Neural crest cell (in vitro differentiated cells): Measurements from ENCODE around the gene TCERG1. TPM values are rescaled to one million over a fixed set of nuclear protein-coding genes. Genes with fewer than 3 reads are reported as not detected.

Source experiments
- DNase-seq: peaks from one replicate; pipeline ENCODE4 v3.0.0; 2021; ENCODE audit warnings: low read depth, mixed read lengths, low spot score
- H3K27ac Mint-ChIP-seq: one replicate; pipeline ENCODE4 v1.8.0; 2021; ENCODE audit warnings: mild to moderate bottlenecking, mixed read lengths; ENCODE audit not compliant: unreplicated experiment
- H3K27me3 Mint-ChIP-seq: 2 replicates; pipeline ENCODE4 v1.8.0; 2021; ENCODE audit warnings: low read depth, mild to moderate bottlenecking, mixed read lengths
- H3K36me3 Mint-ChIP-seq: 2 replicates; pipeline ENCODE4 v1.8.0; 2021; ENCODE audit warnings: low read depth, mild to moderate bottlenecking, mixed read lengths
- H3K4me1 Mint-ChIP-seq: 2 replicates; pipeline ENCODE4 v1.8.0; 2021; ENCODE audit warnings: mixed read lengths
- H3K4me3 Mint-ChIP-seq: one replicate; pipeline ENCODE4 v1.8.0; 2021; ENCODE audit warnings: mild to moderate bottlenecking, mixed read lengths
- H3K9me3 Mint-ChIP-seq: 2 replicates; pipeline ENCODE4 v1.8.0; 2021; ENCODE audit warnings: mixed read lengths
- CTCF ChIP-seq: fragments of 200-600 bp; sonication (generic); conservative IDR thresholded peaks from 2 replicates; pipeline ENCODE4 v1.5.0; 2021; ENCODE audit warnings: antibody characterized with exemption, mild to moderate bottlenecking
- total RNA-seq: library from RNA; stranded (reverse); gene quantifications from 2 replicates; pipeline ENCODE4 v1.2.1, GENCODE V29; 2021

Gene TCERG1
- total RNA-seq, 1 donor from 2014 or later = 143 TPM

GRCh38 chr5:146538432-146538831 lies 91.3 kb downstream of the TCERG1 start:
- DNase-seq = no peak
- Mint-ChIP-seq H3K27me3 (no peaks in the 10 kb centered on the region), H3K4me3 (no peak overlapping the region), H3K4me1 (peaks cover 19% of the 10 kb centered on the region), H3K36me3 (no peaks in the 10 kb centered on the region), H3K27ac (no peak overlapping the region), H3K9me3 (no peaks in the 10 kb centered on the region)
- TF ChIP-seq CTCF = no peak

GRCh38 chr5:146539973-146540372 lies 92.8 kb downstream of the TCERG1 start:
- Mint-ChIP-seq H3K4me3 (no peak overlapping the region), H3K27me3 (no peaks in the 10 kb centered on the region), H3K27ac (no peak overlapping the region), H3K9me3 (no peaks in the 10 kb centered on the region), H3K36me3 (no peaks in the 10 kb centered on the region), H3K4me1 (peaks cover 10% of the 10 kb centered on the region)
- no peak for TF ChIP-seq CTCF
- no peak for DNase-seq

GRCh38 chr5:146540414-146540813 lies 93.3 kb downstream of the TCERG1 start:
- no peak for DNase-seq
- no peak for TF ChIP-seq CTCF
- no peaks in the 10 kb centered on the region for H3K36me3 Mint-ChIP-seq
- peaks cover 10% of the 10 kb centered on the region for H3K4me1 Mint-ChIP-seq
- H3K27me3 Mint-ChIP-seq = no peaks in the 10 kb centered on the region
- no peaks in the 10 kb centered on the region for H3K9me3 Mint-ChIP-seq
- no peak overlapping the region for H3K27ac Mint-ChIP-seq
- H3K4me3 Mint-ChIP-seq = no peak overlapping the region

- Mint-ChIP-seq H3K4me3 (no peak overlapping the region), H3K9me3 (no peaks in the 10 kb centered on the region), H3K36me3 (no peaks in the 10 kb centered on the region), H3K4me1 (peaks cover 10% of the 10 kb centered on the region), H3K27me3 (peaks cover 4% of the 10 kb centered on the region), H3K27ac (no peak overlapping the region)
- DNase-seq = peak; percentile 81
- peak; percentile 93 for TF ChIP-seq CTCF
These were observed 95.1 kb downstream of the TCERG1 start for GRCh38 chr5:146541958-146542849.

- DNase-seq = no peak
- Mint-ChIP-seq H3K27ac (no peak overlapping the region), H3K36me3 (no peaks in the 10 kb centered on the region), H3K4me3 (no peak overlapping the region), H3K4me1 (peaks cover 10% of the 10 kb centered on the region), H3K27me3 (peaks cover 4% of the 10 kb centered on the region), H3K9me3 (no peaks in the 10 kb centered on the region)
- no peak for TF ChIP-seq CTCF
These were observed 97.1 kb downstream of the TCERG1 start for GRCh38 chr5:146544232-146544631.
